Activated effector memory CD4-positive, alpha-beta T cell treated with anti-CD3 and anti-CD28 coated beads, Interleukin-2, amount 50 U/mL, for 16 hours (primary cell): ENCODE data around the gene TSC2.

ENCODE experiments used
- DNase-seq: peaks from one replicate; pipeline ENCODE4 v3.0.0-alpha.2; 2020

Gene TSC2

DNA sequence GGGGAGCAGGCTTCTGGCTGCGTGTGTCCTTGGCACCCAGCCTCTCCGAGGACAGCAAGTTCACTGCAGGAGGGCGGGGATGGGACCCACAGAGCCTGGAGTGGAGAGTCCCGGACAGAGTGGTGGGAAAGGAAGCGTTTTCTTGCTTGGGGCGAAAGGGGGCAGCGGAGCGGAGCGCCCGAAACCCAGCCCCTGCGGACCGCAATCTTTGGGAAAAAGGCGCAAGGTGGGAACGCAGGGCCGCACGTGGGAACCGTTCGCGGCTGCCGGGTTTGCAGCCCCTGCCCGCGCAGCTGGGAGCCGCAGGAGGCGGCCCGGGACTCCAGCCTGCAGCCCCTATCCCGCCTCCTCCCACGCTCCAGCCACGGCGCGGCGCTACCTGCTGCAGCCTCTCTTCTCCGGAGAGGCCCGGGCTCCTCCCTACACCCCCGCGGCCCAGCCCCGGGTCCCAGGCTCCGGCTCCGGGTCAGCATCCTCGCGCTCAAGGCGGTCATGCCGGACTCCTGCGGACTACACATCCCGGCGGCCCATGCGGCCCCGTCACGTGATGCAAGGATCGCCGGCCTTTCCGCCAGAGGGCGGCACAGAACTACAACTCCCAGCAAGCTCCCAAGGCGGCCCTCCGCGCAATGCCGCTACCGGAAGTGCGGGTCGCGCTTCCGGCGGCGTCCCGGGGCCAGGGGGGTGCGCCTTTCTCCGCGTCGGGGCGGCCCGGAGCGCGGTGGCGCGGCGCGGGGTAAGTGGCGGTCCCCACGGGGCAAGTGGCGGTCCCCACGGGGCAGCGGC, at the start of gene TSC2, which contains the start of gene NTHL1:
Gene TSC2 (plus strand): TSS at position 656 of the 786 bp plus-strand sequence. CDS start 631 bp downstream, outside the sequence.
Gene NTHL1 (minus strand): TSS at position 505 of the 786 bp plus-strand sequence. CDS start 11 bp downstream, at position 494.
- peak; percentile 98 for DNase-seq

DNA sequence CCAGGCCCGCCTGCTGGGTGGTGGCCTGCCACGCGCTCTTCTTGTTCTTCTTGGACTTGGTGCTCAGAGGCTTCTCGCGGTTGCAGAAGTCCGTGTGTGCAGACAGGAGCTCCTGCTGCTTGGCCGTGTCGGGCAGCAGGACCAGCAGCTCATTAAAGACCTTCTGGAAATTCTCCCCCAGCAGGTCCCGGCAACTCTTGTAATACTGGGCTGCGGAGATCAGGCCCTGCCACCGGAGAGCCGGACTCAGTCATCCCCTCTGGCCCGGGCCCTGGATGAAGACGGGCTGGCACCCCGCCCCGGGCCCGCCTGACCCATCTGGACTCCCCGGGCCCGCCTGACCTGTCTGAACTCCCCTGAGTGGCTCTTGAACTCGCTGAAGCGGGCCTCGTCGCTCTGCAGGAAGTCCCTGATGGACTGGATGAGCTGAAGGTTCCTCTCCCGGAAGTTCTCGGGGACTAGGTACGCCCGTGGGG, 49.4 kb upstream of the TSC2 start:
- no peak for DNase-seq

DNA sequence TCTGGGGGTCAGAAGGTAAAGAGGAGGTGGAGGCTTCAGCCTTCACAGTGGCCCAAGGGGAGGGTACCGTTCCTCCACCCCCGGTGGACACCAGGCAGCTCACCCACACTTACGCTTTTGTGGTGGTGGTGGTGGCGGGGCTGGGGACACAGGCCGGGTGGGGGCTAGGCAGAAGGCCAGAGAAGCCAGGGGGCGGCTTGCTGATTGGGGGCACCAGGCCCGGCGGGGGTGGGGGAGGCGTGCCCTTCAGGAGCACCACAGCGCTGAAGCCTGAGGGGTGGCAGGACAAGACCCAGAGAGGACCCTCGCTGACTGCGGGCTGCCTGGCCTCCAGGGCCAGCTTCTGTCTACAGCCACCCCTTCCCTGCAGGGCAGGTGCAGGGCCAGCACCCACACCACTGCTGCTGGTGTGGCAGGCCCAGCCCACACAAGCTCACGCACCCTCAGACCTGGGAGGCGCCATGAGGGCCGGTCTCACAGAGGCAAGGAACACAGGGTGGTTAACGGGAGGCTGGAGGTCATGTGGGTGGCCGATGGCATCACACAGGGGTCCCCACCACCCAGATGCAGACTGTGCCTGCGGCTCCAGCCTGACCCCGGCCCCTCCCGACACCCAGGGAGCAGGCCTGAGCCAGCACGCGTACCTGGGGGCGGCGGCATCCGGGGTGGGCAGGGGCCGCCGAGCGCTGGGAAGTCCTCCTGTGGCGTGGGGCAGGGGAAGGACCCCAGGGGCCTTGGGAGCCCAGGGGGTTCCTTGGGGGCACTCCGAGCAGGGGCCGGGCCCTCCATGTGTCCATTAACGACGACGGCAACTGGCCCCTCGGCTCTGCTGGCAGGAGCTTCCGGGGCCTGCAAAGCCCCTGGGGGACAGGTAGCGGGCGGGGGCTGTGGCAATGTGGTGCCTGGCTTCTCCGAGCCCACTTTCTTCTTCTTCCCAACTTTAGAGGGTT, 48.7 kb upstream of the TSC2 start:
- no peak for DNase-seq

DNA sequence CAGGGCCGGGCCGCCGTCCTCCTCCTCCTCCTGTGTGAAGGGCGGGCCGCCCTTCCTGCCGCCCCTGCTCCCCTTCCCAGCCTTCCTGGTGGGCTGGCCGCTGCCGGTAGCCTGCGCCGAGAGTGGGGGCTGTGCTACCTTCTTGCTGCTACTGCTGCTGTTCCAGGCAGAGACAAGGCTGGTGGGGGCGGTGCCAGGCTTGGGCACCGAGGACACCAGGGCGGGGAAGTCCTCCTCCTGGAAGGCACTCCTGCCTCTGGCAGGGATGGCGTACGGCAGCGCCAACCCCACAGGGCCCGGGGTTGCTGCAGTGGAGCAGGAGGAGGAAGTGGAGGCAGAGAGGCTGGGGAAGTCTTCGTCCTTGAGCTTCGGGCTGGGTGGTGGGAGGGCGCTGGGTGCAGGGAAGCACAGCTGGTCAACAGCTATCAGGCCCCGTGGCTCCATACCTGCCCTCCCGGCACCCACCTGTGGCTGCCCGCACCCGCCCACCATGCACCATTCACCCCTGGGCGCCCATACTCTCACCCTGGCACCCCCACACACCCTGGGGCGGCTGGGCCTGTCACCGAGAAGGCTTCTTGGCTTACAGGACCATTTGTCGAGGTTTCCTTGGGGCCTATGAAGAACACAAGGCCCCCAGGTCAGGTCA, 47.8 kb upstream of the TSC2 start:
- no peak for DNase-seq

DNA sequence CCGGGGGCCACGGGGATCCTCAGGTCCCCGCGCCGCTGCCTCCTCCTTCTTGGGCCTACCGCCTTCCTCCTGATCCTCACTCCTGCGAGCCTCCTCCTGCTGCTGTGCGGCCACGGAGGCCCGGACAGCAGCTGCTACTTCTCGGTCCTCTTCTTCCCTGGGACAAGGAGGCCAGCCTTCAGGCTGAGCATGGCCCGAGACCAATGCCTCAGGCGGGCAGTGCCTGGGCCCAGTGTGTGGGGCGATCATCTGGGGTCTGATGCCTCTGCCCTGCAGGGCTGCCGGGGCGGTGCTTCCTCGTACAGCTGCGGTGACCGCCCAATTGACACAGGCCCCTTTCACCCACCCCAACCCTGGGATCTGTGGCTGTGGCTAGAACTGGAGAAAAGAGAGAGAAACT, 46.8 kb upstream of the TSC2 start:
- no peak for DNase-seq

DNA sequence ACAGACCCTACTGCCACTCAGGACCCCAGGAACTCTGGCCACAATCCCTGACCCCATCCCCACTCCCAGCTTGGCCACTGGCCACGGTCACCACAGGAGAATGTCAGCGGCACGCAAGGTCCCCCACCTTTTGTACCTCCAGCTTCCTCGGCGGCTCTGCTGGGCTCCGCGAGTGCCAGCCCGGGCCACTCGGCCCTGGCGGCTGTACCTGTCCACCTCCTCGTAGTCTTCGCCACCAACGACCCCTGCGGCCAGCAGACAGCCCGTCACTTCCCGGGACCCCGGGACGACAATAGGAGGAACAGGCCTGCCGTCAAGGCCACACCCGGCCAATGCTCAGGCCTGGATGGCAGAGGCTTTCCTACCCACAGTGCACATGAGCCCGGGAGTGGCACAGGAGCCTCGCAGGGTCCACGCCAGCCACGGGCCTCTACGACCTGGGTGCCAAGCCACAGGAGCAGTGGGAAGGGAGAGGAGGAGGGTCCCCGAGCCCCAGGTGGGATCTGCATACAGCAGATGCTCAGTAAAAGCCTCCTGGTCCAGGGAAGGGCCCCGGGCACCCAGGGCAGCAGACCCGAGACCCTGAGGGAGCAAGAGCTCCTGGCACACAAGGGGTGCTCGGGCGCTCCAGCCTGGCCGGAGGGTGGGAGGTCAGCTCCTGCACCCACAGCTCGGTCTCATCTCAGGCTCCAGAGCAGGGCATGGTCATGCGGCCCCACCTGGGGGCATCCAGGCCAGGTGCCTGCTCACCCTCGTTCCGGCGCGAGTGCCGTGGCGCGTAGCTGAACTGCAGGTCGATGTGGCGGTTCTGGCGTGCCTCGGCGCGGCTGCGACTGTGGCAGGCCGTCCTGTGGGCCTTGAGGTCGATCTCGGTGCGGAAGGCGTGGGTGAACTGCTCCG, 46.1 kb upstream of the TSC2 start:
- DNase-seq = no peak

DNA sequence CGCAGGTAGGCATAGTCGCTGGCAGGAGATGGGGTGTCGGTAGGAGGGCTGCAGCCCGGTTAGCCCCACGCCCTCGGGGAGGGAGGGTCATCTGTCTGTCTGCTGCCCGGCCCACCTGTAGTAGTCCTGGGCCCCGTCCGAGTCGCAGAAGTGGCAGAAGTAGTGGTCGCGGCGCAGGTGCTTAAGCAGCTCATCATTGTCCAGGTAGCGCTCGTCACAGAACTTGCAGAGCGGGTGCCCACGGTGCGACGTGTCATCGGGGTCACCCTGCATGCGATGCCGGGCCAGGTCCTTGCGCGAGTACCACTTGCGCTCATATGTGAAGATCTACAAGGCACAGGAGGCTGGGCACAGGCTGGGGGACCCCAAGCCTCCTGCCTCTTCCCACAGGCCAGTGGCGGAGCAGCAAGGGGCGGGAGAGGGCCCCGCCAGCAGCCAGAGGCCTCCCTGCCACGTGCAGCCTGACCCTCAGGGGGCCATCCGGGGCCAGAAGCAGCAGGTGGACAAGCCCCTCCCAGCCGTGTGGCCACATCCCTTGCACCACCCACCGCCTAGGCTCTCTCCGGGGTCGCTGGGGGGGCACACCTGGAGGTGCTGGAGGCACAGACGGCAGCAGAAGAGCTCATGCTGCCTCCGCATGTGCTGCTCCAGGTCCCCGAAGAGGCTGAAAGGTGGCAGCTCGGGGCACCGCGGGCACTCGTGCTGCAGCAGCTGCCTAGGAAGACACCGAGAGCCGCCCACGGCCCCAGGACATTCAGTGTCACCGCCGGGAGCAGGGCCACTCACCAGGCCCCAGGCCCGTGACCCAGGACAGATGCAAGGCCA, 45.2 kb upstream of the TSC2 start:
- DNase-seq = no peak

DNA sequence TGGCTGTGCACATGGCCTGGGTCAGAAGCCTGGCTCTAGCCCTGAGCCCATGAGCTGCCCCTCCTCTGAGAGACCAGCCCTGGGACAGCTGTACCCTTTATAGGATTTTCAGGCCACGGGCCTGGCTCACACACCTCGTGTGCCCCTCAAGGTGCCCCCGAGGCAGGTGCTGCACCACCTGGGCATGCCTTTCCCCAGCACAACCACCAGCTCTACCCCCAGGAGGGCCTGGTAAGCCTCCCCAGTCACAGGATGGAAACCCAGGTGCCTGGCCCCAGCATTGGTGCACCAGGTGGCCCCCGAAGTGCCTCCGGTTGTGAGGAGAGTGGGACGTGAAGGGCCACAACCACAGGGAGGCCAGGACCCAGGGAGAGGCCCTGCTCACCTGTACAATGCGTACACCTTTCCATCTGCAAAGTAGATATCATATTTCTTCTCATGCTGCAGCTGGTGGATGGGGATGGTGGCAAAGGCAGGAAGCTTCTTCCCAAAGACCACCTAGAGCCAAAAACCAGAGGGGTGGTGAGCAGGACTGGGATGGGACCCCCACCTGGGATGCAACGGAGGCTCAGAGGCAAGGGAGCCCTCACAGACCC, 44.5 kb upstream of the TSC2 start:
- DNase-seq = no peak

DNA sequence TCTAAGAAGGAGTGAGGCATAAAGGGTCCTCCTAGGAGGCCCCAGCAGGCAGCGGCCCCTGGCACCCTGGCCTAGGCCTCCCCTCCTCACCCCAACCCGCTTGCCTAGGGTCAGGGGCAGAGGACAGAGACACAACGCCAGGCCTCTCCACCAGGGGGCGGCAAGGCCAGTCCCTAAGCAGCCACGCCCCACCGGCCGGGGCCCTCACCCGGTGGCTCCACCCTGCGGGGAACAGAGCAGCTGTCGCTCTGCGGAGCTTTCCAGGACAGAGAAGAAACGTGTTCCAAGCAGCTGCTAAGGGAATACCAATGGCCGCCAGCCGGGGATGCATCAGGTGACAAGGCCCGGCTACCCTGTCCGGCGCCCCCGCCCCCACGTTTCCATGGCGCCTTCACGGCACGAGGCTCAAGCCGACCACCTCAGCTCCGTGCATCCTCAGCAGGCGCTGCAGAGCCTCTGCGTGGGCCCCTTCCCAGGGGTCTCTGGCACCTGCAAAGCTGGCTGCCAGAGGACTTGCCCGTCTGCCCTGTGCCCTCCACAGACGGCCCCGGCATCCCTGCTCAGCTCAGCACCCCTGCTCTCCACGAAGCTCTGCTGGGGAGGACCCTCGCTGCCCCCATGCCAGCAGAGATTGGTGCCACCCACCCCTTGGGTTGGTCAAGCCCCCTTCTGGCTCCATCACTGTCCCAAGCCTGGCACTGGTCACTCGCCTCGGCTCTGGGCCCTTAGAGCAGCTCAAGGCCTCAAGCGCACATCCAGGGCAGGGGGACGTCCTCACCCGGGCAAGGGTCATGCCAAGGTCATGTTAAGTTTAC, 43.8 kb upstream of the TSC2 start:
- DNase-seq = peak; percentile 95

DNA sequence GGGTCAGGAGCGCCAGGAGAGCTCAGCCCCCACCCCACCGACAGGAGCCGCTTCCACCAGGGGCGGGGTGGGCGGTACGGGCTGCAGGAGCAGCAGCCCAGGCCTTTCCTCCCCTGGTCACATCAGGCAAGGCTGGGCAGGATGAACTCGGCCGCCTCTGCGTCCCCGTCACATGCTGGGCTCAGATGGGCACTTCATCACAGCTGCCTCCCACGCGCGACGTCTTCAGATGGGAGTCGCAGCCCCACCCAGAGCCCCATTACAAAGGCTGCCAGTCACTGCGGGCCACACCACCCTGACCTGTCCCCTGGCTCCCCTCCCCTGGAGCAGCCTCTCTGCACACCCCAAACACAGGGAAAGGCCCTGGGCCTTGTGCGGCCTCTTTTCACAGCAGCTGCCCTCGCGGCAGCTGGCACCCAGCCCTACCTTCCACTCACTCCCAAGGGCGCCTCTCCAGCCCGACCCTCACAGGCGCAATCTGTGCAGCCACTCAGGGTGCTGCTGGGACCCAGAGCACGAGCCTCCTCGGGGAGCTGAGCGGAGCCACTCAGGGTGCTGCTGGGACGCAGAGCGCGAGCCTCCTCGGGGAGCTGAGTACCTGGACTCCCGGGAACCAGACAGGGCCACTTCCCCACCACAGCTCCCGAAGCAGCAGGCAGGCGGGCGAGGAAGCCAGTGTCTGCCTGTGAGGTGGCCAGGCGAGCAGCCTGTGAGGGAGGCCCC, 42.8 kb upstream of the TSC2 start:
- DNase-seq = no peak

DNA sequence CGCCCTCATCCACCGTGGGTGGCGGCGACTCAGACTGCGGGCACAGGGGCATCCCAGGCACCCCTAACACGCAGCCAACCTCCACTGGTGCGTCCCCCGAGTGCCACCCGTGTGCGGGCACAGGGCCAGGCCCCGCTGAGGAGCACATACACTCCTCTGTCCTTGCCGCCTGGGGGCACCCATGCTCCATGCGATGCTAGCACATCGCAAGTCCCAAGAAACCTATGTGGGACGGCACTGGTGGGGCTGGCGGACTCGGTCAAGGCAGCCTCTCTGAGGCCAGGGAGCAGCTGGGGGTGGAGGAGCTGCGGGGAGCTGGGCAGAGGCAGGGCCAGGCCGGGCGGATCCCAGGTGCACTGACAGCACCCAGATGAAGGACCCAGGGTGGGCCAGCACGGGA, 42.1 kb upstream of the TSC2 start:
- no peak for DNase-seq

DNA sequence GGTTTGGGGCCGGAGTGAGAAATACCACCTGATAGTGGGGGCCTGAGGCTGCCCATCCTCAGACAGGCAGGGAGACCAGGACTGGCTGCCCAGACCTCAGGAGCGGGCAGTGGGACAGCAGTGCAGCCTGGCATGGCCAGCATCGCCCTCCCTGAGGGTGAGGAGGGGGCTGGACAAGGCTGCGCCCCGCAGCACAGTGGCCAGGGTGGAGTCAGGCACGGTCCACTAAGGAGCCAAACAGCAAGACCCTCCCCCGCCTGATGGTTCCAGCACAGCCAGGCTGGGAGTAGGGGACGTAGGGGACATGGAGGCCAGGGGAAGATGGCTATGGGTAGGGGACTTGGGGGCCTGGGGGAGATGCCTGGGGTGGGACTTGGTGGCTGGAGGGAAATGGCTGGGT, 41.5 kb upstream of the TSC2 start:
- DNase-seq = no peak

DNA sequence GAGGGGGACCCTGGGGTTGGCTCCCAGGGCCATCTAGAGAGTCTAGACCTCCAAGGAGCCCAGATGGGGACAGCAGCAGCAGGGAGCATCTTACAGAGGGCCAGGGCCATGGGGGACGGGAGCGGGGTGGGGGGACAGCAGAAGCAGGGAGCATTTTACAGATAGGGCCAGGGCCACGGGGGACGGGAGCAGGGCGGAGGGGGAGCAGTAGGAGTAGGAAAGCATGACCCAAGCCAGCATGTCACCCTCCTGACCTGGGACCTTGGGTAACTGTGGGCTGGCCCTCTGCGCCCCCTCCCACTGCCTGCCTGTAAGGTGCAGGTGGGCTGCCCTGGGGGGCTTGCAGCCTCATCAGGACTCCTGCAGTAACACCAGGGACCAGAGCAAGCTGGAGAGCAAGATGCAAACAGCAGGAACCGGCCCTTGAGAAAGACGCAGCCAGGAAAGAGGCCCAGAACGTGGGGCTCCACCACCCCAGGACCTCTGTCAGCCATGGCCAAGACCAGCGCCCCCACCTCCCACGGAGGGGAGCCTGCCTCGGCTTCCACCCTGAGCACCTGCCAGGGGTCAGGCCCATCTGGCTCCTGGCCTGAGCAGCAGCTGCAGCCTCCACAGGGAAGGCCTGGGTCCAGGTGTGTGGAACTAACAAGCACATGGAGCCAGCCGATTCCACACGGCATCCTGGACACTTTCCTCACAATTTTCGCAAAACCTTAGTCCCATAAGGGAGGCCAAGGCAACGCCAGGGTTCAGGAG, 40.5 kb upstream of the TSC2 start:
- no peak for DNase-seq

DNA sequence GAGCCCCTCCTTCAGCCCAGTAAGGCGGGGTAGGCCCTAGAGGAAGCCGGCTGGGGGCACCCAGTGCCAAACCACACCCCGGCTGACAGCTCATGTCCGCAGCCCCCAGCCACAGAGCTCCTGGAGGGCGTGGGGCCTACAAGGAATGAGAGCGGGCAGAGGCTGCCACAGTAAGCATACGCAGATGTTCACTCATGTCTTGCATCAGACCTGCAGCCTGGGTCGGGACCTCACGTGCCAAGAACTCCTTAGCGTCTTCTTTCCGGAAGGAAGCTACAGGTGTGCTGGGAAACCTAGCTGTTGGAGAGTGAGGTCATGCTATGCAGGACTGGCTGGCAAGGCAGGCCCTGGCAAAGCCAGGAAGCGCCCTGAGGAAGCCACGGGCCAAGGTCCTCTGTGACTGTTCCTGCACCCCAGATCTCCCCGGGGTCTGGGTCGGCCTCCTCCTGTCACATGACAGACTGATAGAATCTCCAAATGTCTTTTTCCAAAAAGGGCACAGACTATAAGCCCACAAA, 39.7 kb upstream of the TSC2 start:
- DNase-seq = peak; percentile 73

DNA sequence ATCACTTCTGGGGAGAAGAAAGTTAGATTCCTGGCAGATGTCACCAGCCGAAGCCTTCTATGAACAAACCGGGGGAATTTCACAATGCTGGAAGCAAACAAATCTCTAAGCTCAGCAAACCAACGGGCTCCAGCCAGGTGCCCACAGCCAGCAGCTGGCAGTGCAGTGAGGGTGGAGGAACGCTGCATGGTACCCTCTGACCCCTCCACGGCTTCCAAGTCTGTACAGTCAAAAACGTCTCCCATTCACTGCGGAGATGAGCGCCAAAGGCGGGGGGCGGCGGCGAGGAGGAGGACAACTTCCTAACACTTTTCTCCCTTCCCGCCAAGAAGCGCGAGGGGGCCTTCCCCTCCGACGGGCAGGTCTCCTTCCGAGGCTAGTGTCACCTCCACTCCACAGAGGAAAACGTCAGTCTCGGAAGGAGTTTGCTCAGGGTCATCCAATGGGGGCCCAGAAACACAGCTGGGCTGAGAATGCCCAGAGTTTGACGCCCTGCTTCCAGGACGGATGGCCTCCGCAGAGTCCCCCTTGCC, 39.1 kb upstream of the TSC2 start:
- DNase-seq = peak; percentile 75

DNA sequence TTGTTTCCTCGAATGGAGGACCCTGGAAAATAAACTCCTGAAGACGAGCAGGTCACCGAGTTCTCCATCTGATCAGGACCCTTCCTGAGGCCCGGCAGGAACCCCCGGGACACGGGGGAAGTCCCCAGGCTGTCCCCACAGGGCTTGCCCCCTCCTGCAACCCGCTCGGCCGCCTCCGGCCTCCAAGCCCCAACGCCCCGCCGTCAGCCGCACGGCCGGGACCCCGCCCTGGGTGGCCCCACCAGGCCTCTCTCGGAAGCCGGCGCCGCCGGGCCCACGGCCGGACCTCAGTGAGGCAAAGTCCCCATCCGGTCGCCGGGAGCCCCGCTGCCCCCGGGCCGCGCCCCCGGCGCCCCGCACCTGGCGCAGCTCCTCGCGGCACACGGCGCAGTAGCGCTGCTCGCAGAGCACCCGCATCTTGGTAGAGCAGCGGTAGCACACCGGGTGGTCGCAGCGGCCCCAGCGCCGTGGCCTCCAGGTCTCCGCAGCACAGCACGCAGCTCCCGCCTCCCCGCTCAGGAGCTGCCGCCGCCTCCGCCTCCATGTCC, 38.5 kb upstream of the TSC2 start:
- peak; percentile 77 for DNase-seq

DNA sequence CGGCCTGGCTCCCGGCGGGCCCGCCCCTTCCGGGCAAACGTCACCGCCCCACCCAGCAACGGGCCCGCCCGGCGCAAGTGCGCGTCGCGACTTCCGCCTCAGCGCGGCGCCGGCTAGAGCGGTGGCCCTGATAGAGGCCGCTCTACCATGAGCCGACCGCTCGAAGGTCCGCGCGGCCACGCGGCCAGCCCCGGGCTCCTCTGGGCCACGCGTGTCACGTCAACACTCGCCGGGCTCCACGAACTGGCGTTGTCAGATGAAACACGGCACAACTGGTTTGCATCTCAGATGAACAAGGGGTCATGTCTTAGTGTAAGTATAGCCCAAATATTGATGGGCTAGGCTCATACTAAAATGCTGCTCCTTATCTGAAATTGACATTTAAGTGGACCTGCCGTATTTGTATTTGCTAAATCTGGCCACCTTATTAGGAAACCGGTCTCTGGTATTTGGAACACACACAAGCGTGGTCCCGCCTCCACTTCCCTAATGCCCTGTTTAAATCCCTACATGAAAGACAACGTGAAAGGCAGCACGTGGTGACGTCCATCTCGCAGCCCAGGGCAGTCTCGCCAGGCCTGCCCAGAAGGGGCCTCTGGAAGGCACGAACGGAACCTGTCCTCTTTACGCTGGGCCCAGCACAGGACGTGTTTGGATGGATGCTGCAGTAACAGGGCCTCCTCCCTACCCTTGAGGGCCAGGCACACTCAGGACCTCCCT, 37.8 kb upstream of the TSC2 start, which contains the start of gene ZNF598:
Gene ZNF598 (minus strand): TSS at position 31 of the 720 bp plus-strand sequence.
- peak; percentile 93 for DNase-seq
